CD14-positive monocyte (primary cell): ENCODE measurements around the gene MUS81. TPM values are rescaled to one million over a fixed set of nuclear protein-coding genes. Genes with fewer than 3 reads are reported as not detected.
"Not testable (repeated sequence)": the region's sequence is repeated elsewhere in the genome, so short reads cannot be mapped to it uniquely, and the experiment has no call there.

Experiments
- DNase-seq, 3 donors: peaks; one replicate each; pipeline ENCODE4 v3.0.0-alpha.2; 2011 to 2022
- H2AFZ ChIP-seq: 2 replicates; pipeline ENCODE4 v1.6.0; 2012; ENCODE audit warnings: mild to moderate bottlenecking, low read depth, low read length, inconsistent platforms; ENCODE audit not compliant: insufficient read depth, poor library complexity, severe bottlenecking
- H3K27ac ChIP-seq, 2 donors: 1 replicate in 1 of 2; 2 replicates in 1 of 2; pipeline ENCODE4 v1.5.1; 2012 to 2013; ENCODE audit warnings: low read length in 2 of 2, control low read depth in 1 of 2, inconsistent platforms in 1 of 2, low read depth in 1 of 2, mild to moderate bottlenecking in 1 of 2
- H3K27me3 ChIP-seq, 2 donors: one replicate each; pipeline versions ENCODE4 v1.6.0 to v1.6.1; 2011 to 2013; ENCODE audit warnings: low read length in 2 of 2; ENCODE audit not compliant: control insufficient read depth in 2 of 2, insufficient read depth in 2 of 2
- H3K36me3 ChIP-seq, 2 donors: replicated peaks in 1 of 2; 1 replicate in 1 of 2; 2 replicates in 1 of 2; pipeline versions ENCODE4 v1.5.1 to v1.6.1; 2012 to 2013; ENCODE audit warnings: low read length in 2 of 2, control low read depth in 1 of 2, inconsistent platforms in 1 of 2, mild to moderate bottlenecking in 1 of 2; ENCODE audit not compliant: insufficient read depth in 2 of 2, control insufficient read depth in 1 of 2
- H3K4me1 ChIP-seq, 2 donors: 1 replicate in 1 of 2; 2 replicates in 1 of 2; pipeline versions ENCODE4 v1.5.1 to v1.6.1; 2012 to 2013; ENCODE audit warnings: low read length in 2 of 2, control low read depth in 1 of 2, inconsistent platforms in 1 of 2, mild to moderate bottlenecking in 1 of 2, moderate library complexity in 1 of 2; ENCODE audit not compliant: insufficient read depth in 2 of 2, control insufficient read depth in 1 of 2
- H3K4me2 ChIP-seq: replicated peaks from 2 replicates; pipeline ENCODE3; 2012; ENCODE audit warnings: low read length, moderate library complexity, mild to moderate bottlenecking; ENCODE audit not compliant: poor library complexity, severe bottlenecking; ENCODE audit errors: extremely low read depth
- H3K4me3 ChIP-seq, 3 experiments: fragments of 200-600 bp in 1 of 3; sonication (generic) in 1 of 3; replicated peaks in 1 of 3; 1 replicate in 2 of 3; 2 replicates in 1 of 3; pipeline ENCODE4 v1.5.1; 2011 to 2013; ENCODE audit warnings: low read length in 3 of 3, mild to moderate bottlenecking in 3 of 3, control low read depth in 2 of 3, low read depth in 2 of 3, inconsistent platforms in 1 of 3, moderate library complexity in 1 of 3
- H3K79me2 ChIP-seq: 2 replicates; pipeline ENCODE4 v1.6.0; 2012; ENCODE audit warnings: mild to moderate bottlenecking, control low read depth, inconsistent platforms, low read length, moderate library complexity; ENCODE audit not compliant: insufficient read depth
- H3K9ac ChIP-seq: 2 replicates; pipeline ENCODE4 v1.6.0; 2017; ENCODE audit warnings: low read length, mild to moderate bottlenecking; ENCODE audit not compliant: insufficient read depth, poor library complexity, severe bottlenecking
- H3K9me3 ChIP-seq, 2 donors: replicated peaks in 1 of 2; 1 replicate in 1 of 2; 2 replicates in 1 of 2; pipeline versions ENCODE4 v1.5.1 to v1.6.1; 2012 to 2013; ENCODE audit warnings: low read length in 2 of 2, control low read depth in 1 of 2; ENCODE audit not compliant: control insufficient read depth in 1 of 2, insufficient read depth in 1 of 2
- H4K20me1 ChIP-seq: 2 replicates; pipeline ENCODE4 v1.6.0; 2012; ENCODE audit warnings: mild to moderate bottlenecking, low read length, control low read depth, moderate library complexity; ENCODE audit not compliant: insufficient read depth
- H3K27ac Mint-ChIP-seq, 7 donors: one replicate each; pipeline ENCODE4 v1.8.0; 2020; ENCODE audit warnings: mild to moderate bottlenecking in 7 of 7, mixed read lengths in 7 of 7, moderate library complexity in 6 of 7, inconsistent platforms in 2 of 7
- H3K27me3 Mint-ChIP-seq, 3 donors: one replicate each; pipeline ENCODE4 v1.8.0; 2021 to 2022; ENCODE audit warnings: low read depth in 3 of 3, mild to moderate bottlenecking in 3 of 3, mixed read lengths in 3 of 3, moderate library complexity in 3 of 3, inconsistent platforms in 1 of 3
- H3K36me3 Mint-ChIP-seq, 2 donors: one replicate each; pipeline ENCODE4 v1.8.0; 2020; ENCODE audit warnings: mixed read lengths in 2 of 2, inconsistent platforms in 1 of 2, mild to moderate bottlenecking in 1 of 2
- H3K4me1 Mint-ChIP-seq: one replicate; pipeline ENCODE4 v1.8.0; 2020; ENCODE audit warnings: mild to moderate bottlenecking, mixed read lengths
- H3K4me3 Mint-ChIP-seq, 2 donors: one replicate each; pipeline ENCODE4 v1.8.0; 2020; ENCODE audit warnings: mild to moderate bottlenecking in 2 of 2, mixed read lengths in 2 of 2, moderate library complexity in 1 of 2
- H3K9me3 Mint-ChIP-seq, 7 donors: one replicate each; pipeline ENCODE4 v1.8.0; 2020 to 2022; ENCODE audit warnings: mixed read lengths in 7 of 7, mild to moderate bottlenecking in 6 of 7, moderate library complexity in 6 of 7, inconsistent platforms in 2 of 7
- WGBS: methylation state at CpG from one replicate; pipeline ENCODE4 v1.1.5; 2013; ENCODE audit warnings: missing lambda C conversion rate; ENCODE audit not compliant: insufficient coverage; 5-methylcytosine and 5-hydroxymethylcytosine counted together
- intact Hi-C, 2 donors: fragments of 100-400 bp; cut with micrococcal nuclease; formaldehyde crosslinking; loops; one replicate each; pipeline versions ENCODE4 v1.15.0 to v1.15.1; 2023
- polyA plus RNA-seq, 3 donors: library from polyadenylated mRNA; depleted of rRNA in 1 of 3; unstranded in 2 of 3; stranded (reverse) in 1 of 3; fragments of 300-500 nt in 2 of 3; fragments of >200 nt in 1 of 3; fragmentation: Illumina TruSeq in 2 of 3; gene quantifications; 1 replicate in 2 of 3; 2 replicates in 1 of 3; pipeline ENCODE4 v1.2.3, GENCODE V29; 2012 to 2021
- TF ChIP-seq, protein P1 (sequence below): fragments of 200-600 bp; IDR thresholded peaks from one replicate; pipeline ENCODE4 v1.8.0; 2022; ENCODE audit warnings: antibody characterized with exemption, mild to moderate bottlenecking

The MUS81 gene
- polyA plus RNA-seq, 3 donors, result 15.0 to 87.5 (median 16.4) TPM

- TF ChIP-seq, protein P1, sequence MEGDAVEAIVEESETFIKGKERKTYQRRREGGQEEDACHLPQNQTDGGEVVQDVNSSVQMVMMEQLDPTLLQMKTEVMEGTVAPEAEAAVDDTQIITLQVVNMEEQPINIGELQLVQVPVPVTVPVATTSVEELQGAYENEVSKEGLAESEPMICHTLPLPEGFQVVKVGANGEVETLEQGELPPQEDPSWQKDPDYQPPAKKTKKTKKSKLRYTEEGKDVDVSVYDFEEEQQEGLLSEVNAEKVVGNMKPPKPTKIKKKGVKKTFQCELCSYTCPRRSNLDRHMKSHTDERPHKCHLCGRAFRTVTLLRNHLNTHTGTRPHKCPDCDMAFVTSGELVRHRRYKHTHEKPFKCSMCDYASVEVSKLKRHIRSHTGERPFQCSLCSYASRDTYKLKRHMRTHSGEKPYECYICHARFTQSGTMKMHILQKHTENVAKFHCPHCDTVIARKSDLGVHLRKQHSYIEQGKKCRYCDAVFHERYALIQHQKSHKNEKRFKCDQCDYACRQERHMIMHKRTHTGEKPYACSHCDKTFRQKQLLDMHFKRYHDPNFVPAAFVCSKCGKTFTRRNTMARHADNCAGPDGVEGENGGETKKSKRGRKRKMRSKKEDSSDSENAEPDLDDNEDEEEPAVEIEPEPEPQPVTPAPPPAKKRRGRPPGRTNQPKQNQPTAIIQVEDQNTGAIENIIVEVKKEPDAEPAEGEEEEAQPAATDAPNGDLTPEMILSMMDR, result no peak
- Mint-ChIP-seq H3K27ac (peak overlapping the region in 4 of 7 donors; percentile 54 to 91 (median 81)), H3K4me1 (peaks cover 65% of the 10 kb centered on the region), H3K9me3 (no peaks in the 10 kb centered on the region), H3K36me3 (peaks cover 21 to 25% of the 10 kb centered on the region in 2 donors), H3K4me3 (peak overlapping the region; percentile 78 to 84), H3K27me3 (peaks cover 0 to 7% (median 0%) of the 10 kb centered on the region in 3 donors)
- DNase-seq, result no peak
- Histone ChIP-seq H3K79me2 (peaks cover 53% of the 10 kb centered on the region), H3K27me3 (no peaks in the 10 kb centered on the region), H3K4me3 (peak overlapping the region; percentile 48 to 75 (median 54)), H3K4me1 (peaks cover 68 to 82% of the 10 kb centered on the region in 2 donors), H4K20me1 (peaks cover 8% of the 10 kb centered on the region), H3K36me3 (peaks cover under 1 to 8% of the 10 kb centered on the region in 2 donors), H3K9me3 (no peaks in the 10 kb centered on the region), H3K27ac (peak overlapping the region; percentile 11 to 88), H2AFZ (peak overlapping the region; percentile 47), H3K4me2 (peak overlapping the region; percentile 93), H3K9ac (peak overlapping the region; percentile 78)
- intact Hi-C loops, result no loop called here
- under 1% methylated on average over 48 of the region's 57 CpGs for WGBS
Measured at GRCh38 chr11:65891219-65892136, 31.2 kb downstream of the MUS81 start.

DNA sequence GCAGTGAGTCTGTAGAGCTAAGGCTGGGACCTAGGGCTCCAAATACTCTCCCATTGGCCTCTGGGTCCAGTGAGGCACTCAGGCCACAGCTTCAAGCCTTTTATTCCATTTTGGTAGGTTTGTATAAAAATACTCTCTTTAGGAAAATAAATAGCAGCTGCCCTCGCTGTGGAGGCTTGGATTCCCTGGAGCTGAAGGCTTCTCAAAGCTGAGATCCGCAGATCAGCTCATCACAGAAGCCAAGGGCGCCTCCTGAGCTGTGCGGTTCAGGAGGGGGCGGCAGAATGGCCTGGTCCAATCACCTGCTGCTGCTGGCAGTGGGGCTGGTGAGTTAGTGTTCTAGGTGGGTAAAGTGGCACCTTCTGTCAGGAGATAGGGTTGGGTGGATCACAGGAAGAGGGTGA is 31.9 kb downstream of the MUS81 start:
- intact Hi-C loops, H2AFZ ChIP-seq, H3K27me3 Mint-ChIP-seq, H3K9me3 Mint-ChIP-seq, DNase-seq, H3K27me3 ChIP-seq, H3K9me3 ChIP-seq, H4K20me1 ChIP-seq, H3K36me3 ChIP-seq: not testable (repeated sequence)
- Histone ChIP-seq H3K79me2 (peaks cover 46% of the 10 kb centered on the region), H3K4me1 (peaks cover 66 to 75% of the 10 kb centered on the region in 2 donors), H3K27ac (peak overlapping the region in 1 of 2 donors; percentile 88), H3K9ac (peak overlapping the region; percentile 78), H3K4me2 (peak overlapping the region; percentile 93), H3K4me3 (peak overlapping the region; percentile 48 to 75 (median 54))
- peaks cover 58% of the 10 kb centered on the region for H3K4me1 Mint-ChIP-seq
- peaks cover 16 to 21% of the 10 kb centered on the region in 2 donors for H3K36me3 Mint-ChIP-seq
- peak overlapping the region in 6 of 7 donors; percentile 28 to 94 (median 76) for H3K27ac Mint-ChIP-seq
- 61% methylated on average over 5 of the region's 5 CpGs for WGBS
- peak overlapping the region; percentile 78 to 84 for H3K4me3 Mint-ChIP-seq
